HuH-7.5 (cell line): ENCODE results near the gene HERC3.

Source experiments
- DNase-seq: peaks from one replicate; pipeline ENCODE4 v3.0.0; 2011; ENCODE audit warnings: low spot score

Gene HERC3

GRCh38 chr4:88747351-88747750 lies 155.1 kb downstream of the HERC3 start:
- DNase-seq, result no peak

- DNase-seq, result no peak
Measured at GRCh38 chr4:88750369-88750768, 158.1 kb downstream of the HERC3 start.

GRCh38 chr4:88751258-88752075 lies 159.2 kb downstream of the HERC3 start:
- DNase-seq, result no peak

- DNase-seq, result no peak
Measured at GRCh38 chr4:88752076-88752463, 159.8 kb downstream of the HERC3 start.

GRCh38 chr4:88752754-88753153 lies 160.5 kb downstream of the HERC3 start:
- no peak for DNase-seq

- peak; percentile 19 for DNase-seq
Measured at GRCh38 chr4:88753658-88754571, 161.6 kb downstream of the HERC3 start.

GRCh38 chr4:88754796-88755195 lies 162.5 kb downstream of the HERC3 start:
- DNase-seq, result no peak

- no peak for DNase-seq
Measured at GRCh38 chr4:88755454-88755853, 163.2 kb downstream of the HERC3 start.

GRCh38 chr4:88756149-88756548 lies 163.9 kb downstream of the HERC3 start:
- DNase-seq, result no peak

- no peak for DNase-seq
Measured at GRCh38 chr4:88757067-88757466, 164.8 kb downstream of the HERC3 start.

- DNase-seq, result no peak
Measured at GRCh38 chr4:88757776-88758175, 165.5 kb downstream of the HERC3 start.
